Measurements from ENCODE around the gene CHCHD6.
A peak's percentile ranks its signal among the peaks of the same experiment; 100 is the strongest.

Gene CHCHD6

GRCh38 chr3:126998728-126999127 lies 294.7 kb downstream of the CHCHD6 start:
- no peak for DNase-seq

- DNase-seq: no peak
Observed at GRCh38 chr3:126999383-126999782, 295.3 kb downstream of the CHCHD6 start.

- no peak for DNase-seq
Observed at GRCh38 chr3:127000119-127000518, 296.1 kb downstream of the CHCHD6 start.

GRCh38 chr3:127000761-127001160 lies 296.7 kb downstream of the CHCHD6 start:
- no peak for DNase-seq

- DNase-seq: no peak
Observed at GRCh38 chr3:127001486-127002194, 297.6 kb downstream of the CHCHD6 start.

GRCh38 chr3:127002195-127003174 lies 298.4 kb downstream of the CHCHD6 start:
- peak; percentile 97 for DNase-seq

GRCh38 chr3:127003175-127003555 lies 299.1 kb downstream of the CHCHD6 start:
- DNase-seq: no peak

GRCh38 chr3:127003601-127004280 lies 299.7 kb downstream of the CHCHD6 start:
- DNase-seq: no peak

- no peak for DNase-seq
Observed at GRCh38 chr3:127004641-127005397, 300.8 kb downstream of the CHCHD6 start.

GRCh38 chr3:127005864-127006500 lies 301.9 kb downstream of the CHCHD6 start:
- DNase-seq: no peak

GRCh38 chr3:127006781-127007436 lies 302.9 kb downstream of the CHCHD6 start:
- DNase-seq: no peak

- no peak for DNase-seq
Observed at GRCh38 chr3:127008236-127008635, 304.2 kb downstream of the CHCHD6 start.

GRCh38 chr3:127009531-127009930 lies 305.5 kb downstream of the CHCHD6 start:
- no peak for DNase-seq
